Measurements from ENCODE around the gene TJP1. TPM values are rescaled to one million over a fixed set of nuclear protein-coding genes. Genes with fewer than 3 reads are reported as not detected.
"Not testable (repeated sequence)": the region's sequence is repeated elsewhere in the genome, so short reads cannot be mapped to it uniquely, and the experiment has no call there.

Gene TJP1
- total RNA-seq, 4 donors from 2014 or later: 100 to 115 (median 103) TPM

DNA sequence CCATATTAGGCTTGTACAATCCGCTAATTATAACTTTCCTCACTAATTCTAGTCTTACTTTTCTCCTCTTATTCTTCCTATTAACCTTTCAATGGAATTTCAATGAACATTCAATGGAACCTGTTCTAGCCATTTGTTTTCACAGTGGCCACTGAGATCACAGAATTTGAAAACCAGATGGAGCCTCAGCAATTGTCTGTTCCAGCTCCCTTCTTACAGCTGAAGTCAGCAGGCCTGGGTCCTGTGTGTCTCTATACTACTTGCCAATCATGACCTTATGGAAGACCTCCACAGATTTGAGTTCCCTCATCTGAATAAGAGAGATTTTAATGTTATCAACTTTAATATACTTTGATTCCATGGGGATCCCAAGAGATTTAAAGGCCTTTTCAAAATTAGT lies 36.6 kb downstream of the TJP1 start:
- 89 to 96% methylated on average over 1 of the region's 1 CpG for whole genome bisulfite sequencing, 2 donors (ENCODE audit: low coverage in 1 of 2)
- H3K27me3 ChIP-seq: no peaks in the 10 kb centered on the region
- peaks cover 0 to 22% (median 0%) of the 10 kb centered on the region in 3 donors for H3K4me1 ChIP-seq
- H3K36me3 ChIP-seq: no peaks in the 10 kb centered on the region
- no peaks in the 10 kb centered on the region for H3K9me3 ChIP-seq
- no peak overlapping the region for H3K4me3 ChIP-seq
- no peak for TF ChIP-seq POLR2AphosphoS5 (IDR thresholded peaks at IDR 0.05)
- TF ChIP-seq, protein P1, sequence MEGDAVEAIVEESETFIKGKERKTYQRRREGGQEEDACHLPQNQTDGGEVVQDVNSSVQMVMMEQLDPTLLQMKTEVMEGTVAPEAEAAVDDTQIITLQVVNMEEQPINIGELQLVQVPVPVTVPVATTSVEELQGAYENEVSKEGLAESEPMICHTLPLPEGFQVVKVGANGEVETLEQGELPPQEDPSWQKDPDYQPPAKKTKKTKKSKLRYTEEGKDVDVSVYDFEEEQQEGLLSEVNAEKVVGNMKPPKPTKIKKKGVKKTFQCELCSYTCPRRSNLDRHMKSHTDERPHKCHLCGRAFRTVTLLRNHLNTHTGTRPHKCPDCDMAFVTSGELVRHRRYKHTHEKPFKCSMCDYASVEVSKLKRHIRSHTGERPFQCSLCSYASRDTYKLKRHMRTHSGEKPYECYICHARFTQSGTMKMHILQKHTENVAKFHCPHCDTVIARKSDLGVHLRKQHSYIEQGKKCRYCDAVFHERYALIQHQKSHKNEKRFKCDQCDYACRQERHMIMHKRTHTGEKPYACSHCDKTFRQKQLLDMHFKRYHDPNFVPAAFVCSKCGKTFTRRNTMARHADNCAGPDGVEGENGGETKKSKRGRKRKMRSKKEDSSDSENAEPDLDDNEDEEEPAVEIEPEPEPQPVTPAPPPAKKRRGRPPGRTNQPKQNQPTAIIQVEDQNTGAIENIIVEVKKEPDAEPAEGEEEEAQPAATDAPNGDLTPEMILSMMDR (IDR thresholded peaks at IDR 0.05): no peak
- H3K27ac ChIP-seq: no peak overlapping the region
- ATAC-seq: no peak

GRCh38 chr15:29785136-29785535 lies 37.1 kb downstream of the TJP1 start:
- Histone ChIP-seq H3K27me3 (no peaks in the 10 kb centered on the region), H3K9me3 (no peaks in the 10 kb centered on the region), H3K4me1 (peaks cover 0 to 22% (median 0%) of the 10 kb centered on the region in 3 donors), H3K27ac (peak overlapping the region in 1 of 4 donors; percentile 18), H3K36me3 (no peaks in the 10 kb centered on the region), H3K4me3 (no peak overlapping the region)
- TF ChIP-seq, protein P1 (IDR thresholded peaks at IDR 0.05): no peak
- peak; percentile 47 for TF ChIP-seq POLR2AphosphoS5 (IDR thresholded peaks at IDR 0.05)
- no peak for ATAC-seq
- WGBS, 2 donors (ENCODE audit: low coverage in 1 of 2): 44 to 51% methylated on average over 2 of the region's 2 CpGs

GRCh38 chr15:29784413-29784812 lies 37.9 kb downstream of the TJP1 start:
- WGBS, 2 donors (ENCODE audit: low coverage in 1 of 2): 50 to 51% methylated on average over 1 to 5 of the region's 7 CpGs
- ATAC-seq: no peak
- no peaks in the 10 kb centered on the region for H3K9me3 ChIP-seq
- H3K4me1 ChIP-seq: peaks cover 0 to 24% (median 0%) of the 10 kb centered on the region in 3 donors
- no peaks in the 10 kb centered on the region for H3K36me3 ChIP-seq
- no peak for TF ChIP-seq POLR2A (IDR thresholded peaks at IDR 0.05)
- TF ChIP-seq, protein P1 (IDR thresholded peaks at IDR 0.05): no peak
- TF ChIP-seq POLR2AphosphoS5 (IDR thresholded peaks at IDR 0.05): no peak
- TF ChIP-seq EP300 (IDR thresholded peaks at IDR 0.05): no peak
- no peaks in the 10 kb centered on the region for H3K27me3 ChIP-seq
- H3K27ac ChIP-seq: peak overlapping the region in 1 of 4 donors; percentile 18
- H3K4me3 ChIP-seq: no peak overlapping the region

GRCh38 chr15:29782816-29783215 lies 39.5 kb downstream of the TJP1 start:
- H3K36me3 ChIP-seq, H3K9me3 ChIP-seq, H3K27me3 ChIP-seq, ATAC-seq, H3K27ac ChIP-seq, H3K4me3 ChIP-seq: not testable (repeated sequence)
- H3K4me1 ChIP-seq: peaks cover 0 to 32% (median 0%) of the 10 kb centered on the region in 3 donors
- 36 to 77% methylated on average over 3 to 7 of the region's 8 CpGs for WGBS, 2 donors (ENCODE audit: low coverage in 1 of 2)

DNA sequence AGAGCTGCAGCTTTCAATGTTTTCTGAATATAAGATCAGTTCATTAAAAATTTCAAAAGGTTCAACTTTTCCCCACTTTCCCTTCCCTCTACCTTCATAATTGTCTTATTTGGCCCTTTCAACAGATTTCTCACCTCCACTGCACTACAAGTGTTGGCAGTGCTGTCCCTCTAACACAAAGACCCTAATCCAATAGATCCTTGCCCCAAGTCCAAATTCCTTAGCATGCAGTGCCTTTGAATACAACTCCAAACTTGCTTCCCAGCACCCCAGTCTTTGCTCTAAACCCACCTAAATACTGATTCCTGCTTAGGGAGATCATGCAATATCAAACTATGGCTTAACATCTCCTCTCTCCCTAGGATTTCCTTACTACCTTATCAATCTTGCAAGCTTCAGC lies 43.9 kb downstream of the TJP1 start:
- no peak overlapping the region for H3K4me3 ChIP-seq
- no peaks in the 10 kb centered on the region for H3K27me3 ChIP-seq
- peaks cover 0 to 40% (median 0%) of the 10 kb centered on the region in 3 donors for H3K4me1 ChIP-seq
- H3K9me3 ChIP-seq: no peaks in the 10 kb centered on the region
- H3K36me3 ChIP-seq: no peaks in the 10 kb centered on the region
- H3K27ac ChIP-seq: no peak overlapping the region
- TF ChIP-seq, protein P1 (IDR thresholded peaks at IDR 0.05): no peak
- no peak for TF ChIP-seq POLR2AphosphoS5 (IDR thresholded peaks at IDR 0.05)
- no peak for ATAC-seq

DNA sequence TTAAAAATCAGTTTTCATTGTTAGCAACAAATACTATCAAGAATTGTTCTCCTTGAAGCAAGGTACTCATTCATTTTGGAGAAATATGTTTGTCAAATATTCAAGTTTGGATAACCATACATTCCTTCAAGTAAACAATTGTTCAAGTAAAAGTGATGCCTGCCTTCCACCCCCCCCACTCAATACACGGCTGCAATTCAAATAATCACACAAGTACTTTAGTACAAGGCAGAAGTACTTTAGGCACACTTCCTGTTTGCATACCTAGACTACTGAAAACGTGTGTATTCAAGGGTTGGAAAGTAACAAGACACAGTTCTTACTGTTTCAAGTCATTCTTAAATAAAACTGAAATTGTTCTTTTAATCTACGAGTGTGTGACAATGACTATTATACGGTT lies 45.4 kb downstream of the TJP1 start:
- TF ChIP-seq POLR2A (IDR thresholded peaks at IDR 0.05) (no peak), POLR2AphosphoS5 (IDR thresholded peaks at IDR 0.05) (no peak), EP300 (IDR thresholded peaks at IDR 0.05) (no peak)
- TF ChIP-seq, protein P1 (IDR thresholded peaks at IDR 0.05): no peak
- Histone ChIP-seq H3K27ac (no peak overlapping the region), H3K4me3 (no peak overlapping the region), H3K4me1 (peaks cover 0 to 40% (median 0%) of the 10 kb centered on the region in 3 donors), H3K9me3 (no peaks in the 10 kb centered on the region), H3K36me3 (peaks cover 0 to 10% of the 10 kb centered on the region in 2 donors), H3K27me3 (no peaks in the 10 kb centered on the region)
- ATAC-seq: no peak
- 64 to 69% methylated on average over 4 of the region's 4 CpGs for WGBS, 2 donors (ENCODE audit: low coverage in 1 of 2)

Measured in gastroesophageal sphincter (tissue), 4 donors.